H1 (cell line): ENCODE results near the gene TMBIM4. TPM values are rescaled to one million over a fixed set of nuclear protein-coding genes. Genes with fewer than 3 reads are reported as not detected.

ENCODE experiments used
- polyA plus RNA-seq, 7 experiments: library from polyadenylated mRNA; depleted of rRNA in 3 of 7; stranded (reverse) in 5 of 7; unstranded in 2 of 7; fragments of >200 nt in 5 of 7; fragments of 200-250 nt in 2 of 7; gene quantifications; 1 replicate in 5 of 7; 2 replicates in 1 of 7; 4 replicates in 1 of 7; pipeline versions ENCODE4 v1.2.1 to v1.2.3, GENCODE V29; 2011 to 2013; ENCODE audit warnings: missing spikeins in 2 of 7, mixed read lengths in 2 of 7
- total RNA-seq: library from RNA; stranded (reverse); fragmentation: NEBNext Ultra II Directional; extraction: Animal tissue kit (Norgen Biotek cat#: 25700); gene quantifications from 2 replicates; pipeline ENCODE4 v1.2.1, GENCODE V29; 2021
- TF ChIP-seq, protein P1 (sequence below), 3 experiments: IDR thresholded peaks; 1 replicate in 2 of 3; 2 replicates in 1 of 3; pipeline versions ENCODE4 v1.5.1 to v1.6.1; 2011; ENCODE audit warnings: low read length in 3 of 3, mild to moderate bottlenecking in 3 of 3, inconsistent platforms in 2 of 3, low read depth in 1 of 3, moderate library complexity in 1 of 3; ENCODE audit not compliant: insufficient read depth in 1 of 3; ENCODE audit errors: control extremely low read depth in 1 of 3

Gene TMBIM4
- total and polyA plus RNA-seq, 2 of the 8 experiments (the other 6 are each of a cell fraction or from before 2014, with no cell fraction given), result 12.8 to 46.6 TPM

DNA sequence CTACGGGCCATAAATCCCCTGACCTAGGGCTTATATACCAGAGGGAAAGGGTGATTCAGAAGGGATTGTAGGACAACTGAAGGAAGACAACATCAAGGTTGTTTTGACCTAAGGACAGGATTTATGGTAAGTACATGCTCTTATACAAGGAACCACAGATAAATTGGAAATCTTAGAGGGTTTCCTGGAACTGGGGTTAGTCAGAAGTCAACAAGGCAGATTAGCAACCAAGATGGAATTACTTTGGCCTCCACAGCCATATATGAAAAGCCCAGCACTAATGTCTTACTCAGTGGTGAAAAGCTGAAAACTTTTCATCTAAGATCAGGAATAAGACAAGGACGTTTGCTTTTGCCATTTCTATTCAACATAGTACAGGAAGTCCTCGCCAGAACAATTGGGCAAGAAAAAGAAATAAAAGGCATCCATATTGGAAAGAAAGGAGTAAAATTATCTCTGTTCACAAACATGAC lies 5.4 kb downstream of the TMBIM4 start (continued):
- TF ChIP-seq, protein P1, sequence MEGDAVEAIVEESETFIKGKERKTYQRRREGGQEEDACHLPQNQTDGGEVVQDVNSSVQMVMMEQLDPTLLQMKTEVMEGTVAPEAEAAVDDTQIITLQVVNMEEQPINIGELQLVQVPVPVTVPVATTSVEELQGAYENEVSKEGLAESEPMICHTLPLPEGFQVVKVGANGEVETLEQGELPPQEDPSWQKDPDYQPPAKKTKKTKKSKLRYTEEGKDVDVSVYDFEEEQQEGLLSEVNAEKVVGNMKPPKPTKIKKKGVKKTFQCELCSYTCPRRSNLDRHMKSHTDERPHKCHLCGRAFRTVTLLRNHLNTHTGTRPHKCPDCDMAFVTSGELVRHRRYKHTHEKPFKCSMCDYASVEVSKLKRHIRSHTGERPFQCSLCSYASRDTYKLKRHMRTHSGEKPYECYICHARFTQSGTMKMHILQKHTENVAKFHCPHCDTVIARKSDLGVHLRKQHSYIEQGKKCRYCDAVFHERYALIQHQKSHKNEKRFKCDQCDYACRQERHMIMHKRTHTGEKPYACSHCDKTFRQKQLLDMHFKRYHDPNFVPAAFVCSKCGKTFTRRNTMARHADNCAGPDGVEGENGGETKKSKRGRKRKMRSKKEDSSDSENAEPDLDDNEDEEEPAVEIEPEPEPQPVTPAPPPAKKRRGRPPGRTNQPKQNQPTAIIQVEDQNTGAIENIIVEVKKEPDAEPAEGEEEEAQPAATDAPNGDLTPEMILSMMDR (IDR thresholded peaks at IDR 0.05; ENCODE audit: control extremely low read depth in 1 of 3, insufficient read depth in 1 of 3, low read depth in 1 of 3, low read length in 3 of 3), result no peak
